GM12875 (cell line): Measurements from ENCODE around the gene DENND5A.

Experiments
- H3K4me3 ChIP-seq: one replicate; pipeline ENCODE4 v1.5.1; 2011; ENCODE audit warnings: low read depth, low read length, control low read depth
- TF ChIP-seq, protein P1 (sequence below): IDR thresholded peaks from 2 replicates; pipeline ENCODE4 v1.5.1; 2011; ENCODE audit warnings: low read depth, mild to moderate bottlenecking, control low read depth, inconsistent platforms, low read length, moderate library complexity, borderline replicate concordance; ENCODE audit not compliant: insufficient read depth

DENND5A gene

DNA sequence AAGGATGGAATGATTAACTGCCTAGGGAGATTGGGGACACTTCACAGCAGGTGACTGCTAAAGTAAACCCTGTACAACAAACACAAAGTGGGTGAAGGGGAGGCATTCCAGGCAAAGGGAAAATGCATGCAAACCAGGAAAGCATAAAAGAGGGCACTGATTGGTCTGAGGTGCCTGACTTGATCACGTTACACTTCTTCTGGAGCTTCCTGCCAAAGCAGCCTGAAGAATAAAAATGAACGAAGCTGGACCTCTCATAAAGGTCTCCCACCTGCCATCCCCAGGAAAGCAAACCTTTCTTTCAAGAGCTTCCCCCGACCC, 127.1 kb downstream of the DENND5A start:
- no peak overlapping the region for H3K4me3 ChIP-seq
- TF ChIP-seq, protein P1, sequence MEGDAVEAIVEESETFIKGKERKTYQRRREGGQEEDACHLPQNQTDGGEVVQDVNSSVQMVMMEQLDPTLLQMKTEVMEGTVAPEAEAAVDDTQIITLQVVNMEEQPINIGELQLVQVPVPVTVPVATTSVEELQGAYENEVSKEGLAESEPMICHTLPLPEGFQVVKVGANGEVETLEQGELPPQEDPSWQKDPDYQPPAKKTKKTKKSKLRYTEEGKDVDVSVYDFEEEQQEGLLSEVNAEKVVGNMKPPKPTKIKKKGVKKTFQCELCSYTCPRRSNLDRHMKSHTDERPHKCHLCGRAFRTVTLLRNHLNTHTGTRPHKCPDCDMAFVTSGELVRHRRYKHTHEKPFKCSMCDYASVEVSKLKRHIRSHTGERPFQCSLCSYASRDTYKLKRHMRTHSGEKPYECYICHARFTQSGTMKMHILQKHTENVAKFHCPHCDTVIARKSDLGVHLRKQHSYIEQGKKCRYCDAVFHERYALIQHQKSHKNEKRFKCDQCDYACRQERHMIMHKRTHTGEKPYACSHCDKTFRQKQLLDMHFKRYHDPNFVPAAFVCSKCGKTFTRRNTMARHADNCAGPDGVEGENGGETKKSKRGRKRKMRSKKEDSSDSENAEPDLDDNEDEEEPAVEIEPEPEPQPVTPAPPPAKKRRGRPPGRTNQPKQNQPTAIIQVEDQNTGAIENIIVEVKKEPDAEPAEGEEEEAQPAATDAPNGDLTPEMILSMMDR = no peak

DNA sequence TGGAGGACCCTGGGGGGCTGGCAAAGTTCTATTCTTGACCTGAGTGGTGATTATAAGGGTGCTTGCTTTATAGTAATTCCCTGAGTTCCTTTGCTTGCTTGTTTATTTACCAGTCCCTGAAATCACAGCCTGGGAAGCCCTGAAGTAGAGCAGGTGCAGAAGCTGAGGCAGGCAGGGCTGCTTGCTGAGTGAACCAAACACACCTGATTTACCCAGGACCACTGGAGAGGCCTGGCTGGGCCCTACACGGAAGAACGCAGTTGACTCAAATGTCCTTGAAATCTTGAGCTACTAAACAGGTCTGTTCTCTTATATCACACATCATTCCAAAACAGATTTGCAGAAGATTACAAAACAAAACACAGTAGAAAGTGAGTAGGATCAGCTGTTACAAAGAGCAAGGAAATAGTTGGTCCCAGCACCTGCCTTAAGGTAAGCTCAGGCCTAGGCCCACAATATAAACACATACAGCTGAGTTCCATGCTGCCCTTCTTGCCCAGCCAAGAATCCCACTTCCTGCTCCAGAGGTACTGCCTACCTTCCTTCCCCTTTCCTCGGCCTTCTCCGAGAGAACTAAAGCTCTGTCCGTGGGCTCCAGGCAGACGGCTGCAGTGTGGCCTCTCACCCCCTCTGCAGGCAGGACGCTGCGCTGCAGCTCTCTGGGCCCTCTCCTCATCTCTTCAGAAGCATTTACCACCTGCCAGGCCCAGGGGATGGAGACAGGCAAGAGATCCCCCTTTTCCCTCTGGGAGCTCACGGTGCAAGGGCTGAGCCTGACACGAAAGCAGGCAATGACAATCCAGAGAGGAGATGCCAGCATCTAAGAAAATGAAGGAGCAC, 127.6 kb downstream of the DENND5A start:
- TF ChIP-seq, protein P1 = peak; percentile 99
- H3K4me3 ChIP-seq = no peak overlapping the region

DNA sequence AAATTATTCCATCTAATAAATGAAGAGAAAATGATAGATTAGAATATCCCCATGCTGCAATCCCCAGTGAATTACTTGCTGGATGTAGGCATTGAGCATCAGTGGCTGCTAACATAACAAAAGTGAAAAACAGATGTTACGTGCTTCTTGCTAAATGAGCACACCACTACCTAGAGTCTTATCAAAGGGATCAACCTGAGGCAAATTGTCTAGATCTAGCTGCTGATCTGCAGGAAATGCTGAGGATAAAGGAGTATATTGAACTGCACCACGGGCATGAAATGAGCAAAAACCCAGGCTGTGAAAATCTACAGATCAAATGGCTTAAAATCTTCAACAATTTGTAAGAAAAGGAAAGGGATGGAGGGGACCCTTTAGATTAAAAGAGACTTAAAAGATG, 128.4 kb downstream of the DENND5A start:
- no peak overlapping the region for H3K4me3 ChIP-seq
- TF ChIP-seq, protein P1 = no peak

DNA sequence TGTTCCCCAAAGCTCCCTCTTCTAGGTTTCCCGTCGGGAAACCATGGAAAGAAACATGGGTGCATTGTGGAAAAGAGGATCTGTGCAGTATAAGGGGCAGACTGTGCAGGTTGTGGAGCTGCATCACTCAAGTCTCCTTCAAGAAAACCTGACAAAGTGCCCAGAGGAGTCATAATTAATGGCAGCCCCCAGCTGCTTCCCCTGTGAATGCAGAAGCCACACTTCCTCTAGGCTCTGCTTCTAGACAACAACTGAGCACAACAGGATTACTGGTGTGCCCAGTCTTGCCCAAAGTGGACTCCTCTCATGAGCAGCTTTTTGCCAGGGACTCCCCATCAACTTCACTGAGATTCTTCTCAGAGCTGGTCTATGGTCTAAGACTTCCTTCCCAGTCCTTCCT, 131.2 kb downstream of the DENND5A start:
- H3K4me3 ChIP-seq = no peak overlapping the region
- TF ChIP-seq, protein P1 = no peak

DNA sequence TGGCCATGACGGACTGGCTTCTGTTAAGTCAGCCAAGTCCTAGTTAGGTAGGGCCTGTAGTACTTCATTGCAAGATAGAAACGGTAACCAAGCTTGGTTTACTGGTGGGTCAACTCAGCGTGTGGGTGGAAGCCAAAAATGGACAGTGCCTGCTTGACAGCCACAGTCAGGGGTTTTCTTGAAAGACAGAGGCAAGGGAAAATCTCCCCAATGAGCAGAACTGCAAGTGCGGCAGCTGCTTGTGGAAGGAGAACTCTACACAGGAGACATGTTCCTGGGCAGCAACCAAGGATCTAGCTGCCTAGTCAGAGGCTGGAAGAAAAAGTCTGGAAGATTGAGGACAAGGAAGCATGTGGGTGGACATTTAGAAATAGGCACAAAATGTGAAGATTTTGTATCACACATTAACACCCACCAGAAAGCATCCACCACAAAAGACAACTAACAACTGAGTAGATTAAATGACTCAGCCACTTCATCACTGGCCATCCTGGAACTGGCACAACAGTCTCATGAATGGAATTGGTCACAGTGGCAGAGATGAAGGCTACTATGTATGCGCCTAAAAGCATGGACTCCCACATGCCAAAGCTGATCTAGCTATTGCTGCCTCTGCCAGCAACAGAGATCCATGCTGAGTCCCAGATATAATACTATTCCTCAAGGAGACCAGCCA, 132.8 kb downstream of the DENND5A start:
- no peak overlapping the region for H3K4me3 ChIP-seq

GRCh38 chr11:9130297-9130696, 134.9 kb downstream of the DENND5A start:
- H3K4me3 ChIP-seq = no peak overlapping the region
- TF ChIP-seq, protein P1 = peak; percentile 11; the same call in 1 of the 2 replicates

More for the DNA sequence above, 132.8 kb downstream of the DENND5A start:
- TF ChIP-seq, protein P1 = no peak

DNA sequence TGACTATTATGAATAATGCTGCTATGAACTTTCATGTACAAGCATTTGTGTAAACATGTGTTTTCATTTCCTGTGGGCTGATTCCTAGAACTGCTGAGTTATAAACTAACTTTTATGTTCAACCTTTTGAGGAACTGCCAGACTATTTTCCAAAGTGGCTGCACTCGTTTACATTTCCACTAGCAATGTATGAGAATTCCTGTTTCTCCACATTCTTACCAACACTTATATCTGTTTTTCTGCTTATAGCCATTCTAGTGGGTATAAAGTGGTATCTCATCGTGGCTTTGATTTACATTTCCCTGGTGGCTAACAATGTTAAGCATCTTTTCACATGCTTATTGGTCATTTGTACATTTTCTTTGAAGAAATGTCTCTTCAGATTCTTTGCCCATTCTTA, 138.5 kb downstream of the DENND5A start:
- TF ChIP-seq, protein P1 = no peak
- no peak overlapping the region for H3K4me3 ChIP-seq
